AG04450 (cell line): ENCODE measurements around the gene CNTNAP2. TPM values are rescaled to one million over a fixed set of nuclear protein-coding genes. Genes with fewer than 3 reads are reported as not detected.
"Not testable (repeated sequence)": the region's sequence is repeated elsewhere in the genome, so short reads cannot be mapped to it uniquely, and the experiment has no call there.

Source experiments
- CTCF ChIA-PET: fragments of 300-600, 350-600 bp; formaldehyde crosslinking; extraction: SDS; loops from one replicate; lab custom pipeline; 2022; ENCODE audit warnings: antibody characterized with exemption, inconsistent platforms; lab: Charles Lee
- POLR2A ChIA-PET: fragments of 350-600 bp; formaldehyde crosslinking; extraction: SDS; loops from one replicate; lab custom pipeline; 2021; ENCODE audit warnings: antibody characterized with exemption, inconsistent platforms; lab: Yijun Ruan, JAX
- DNase-seq: peaks from one replicate; pipeline ENCODE4 v3.0.0-alpha.2; 2011; ENCODE audit warnings: low read depth, low spot score
- H3K27ac ChIP-seq: one replicate; pipeline ENCODE4 v1.5.1; 2012; ENCODE audit warnings: low read depth, low read length, control low read depth
- H3K27me3 ChIP-seq: one replicate; pipeline ENCODE4 v1.6.0; 2012; ENCODE audit warnings: low read length; ENCODE audit not compliant: control insufficient read depth, insufficient read depth
- H3K4me3 ChIP-seq: 2 replicates; pipeline ENCODE4 v1.5.1; 2011; ENCODE audit warnings: mild to moderate bottlenecking, low read depth, low read length, control low read depth
- H3K9me3 ChIP-seq: 2 replicates; pipeline ENCODE4 v1.5.1; 2012; ENCODE audit warnings: low read length; ENCODE audit not compliant: control insufficient read depth, insufficient read depth
- CTCF ChIP-seq: IDR thresholded peaks from 2 replicates; pipeline ENCODE4 v1.5.1; 2011; ENCODE audit warnings: low read depth, low read length, control low read depth, inconsistent platforms
- polyA plus RNA-seq: library from polyadenylated mRNA; depleted of rRNA; stranded (reverse); fragments of >200 nt; gene quantifications from 2 replicates; pipeline ENCODE4 v1.2.3, GENCODE V29; 2011

CNTNAP2 gene
- polyA plus RNA-seq, 1 experiment: not detected

GRCh38 chr7:146235195-146235594 lies 118.6 kb downstream of the CNTNAP2 start:
- no peak overlapping the region for H3K4me3 ChIP-seq
- no peak overlapping the region for H3K27ac ChIP-seq
- CTCF ChIA-PET: no interaction called here
- no peak for TF ChIP-seq CTCF
- DNase-seq: no peak
- H3K27me3 ChIP-seq: no peaks in the 10 kb centered on the region
- H3K9me3 ChIP-seq: no peaks in the 10 kb centered on the region; the same call in 1 of the 2 replicates
- POLR2A ChIA-PET: no interaction called here

- TF ChIP-seq CTCF: no peak
- ChIA-PET POLR2A (no interaction called here), CTCF (no interaction called here)
- Histone ChIP-seq H3K9me3 (peaks cover 5% of the 10 kb centered on the region; the same call in 1 of the 2 replicates), H3K4me3 (no peak overlapping the region), H3K27me3 (no peaks in the 10 kb centered on the region), H3K27ac (no peak overlapping the region)
- DNase-seq: no peak
Observed at GRCh38 chr7:146242661-146243060, 126.1 kb downstream of the CNTNAP2 start.

- H3K27me3 ChIP-seq, DNase-seq, CTCF ChIA-PET, H3K27ac ChIP-seq, H3K4me3 ChIP-seq, POLR2A ChIA-PET, H3K9me3 ChIP-seq: not testable (repeated sequence)
Observed at GRCh38 chr7:146247991-146248390, 131.4 kb downstream of the CNTNAP2 start.

- H3K4me3 ChIP-seq, POLR2A ChIA-PET, H3K27ac ChIP-seq, H3K9me3 ChIP-seq, DNase-seq, H3K27me3 ChIP-seq, CTCF ChIA-PET: not testable (repeated sequence)
Observed at GRCh38 chr7:146248744-146249143, 132.1 kb downstream of the CNTNAP2 start.

GRCh38 chr7:146249272-146249671 lies 132.7 kb downstream of the CNTNAP2 start:
- Histone ChIP-seq H3K27me3 (no peaks in the 10 kb centered on the region), H3K27ac (no peak overlapping the region), H3K9me3 (peaks cover 5% of the 10 kb centered on the region), H3K4me3 (no peak overlapping the region)
- CTCF ChIA-PET: no interaction called here
- no peak for DNase-seq
- no peak for TF ChIP-seq CTCF
- POLR2A ChIA-PET: no interaction called here

- Histone ChIP-seq H3K9me3 (peaks cover 6% of the 10 kb centered on the region; the same call in 1 of the 2 replicates), H3K27ac (no peak overlapping the region), H3K27me3 (no peaks in the 10 kb centered on the region), H3K4me3 (no peak overlapping the region)
- TF ChIP-seq CTCF: no peak
- no peak for DNase-seq
- POLR2A ChIA-PET: no interaction called here
- CTCF ChIA-PET: no interaction called here
Observed at GRCh38 chr7:146255609-146256008, 139.0 kb downstream of the CNTNAP2 start.
